CD14-positive monocyte (primary cell): ENCODE data around the gene SORBS1. TPM values are rescaled to one million over a fixed set of nuclear protein-coding genes. Genes with fewer than 3 reads are reported as not detected.

Experiments
- DNase-seq, 3 donors: peaks; one replicate each; pipeline ENCODE4 v3.0.0-alpha.2; 2011 to 2022
- H2AFZ ChIP-seq: 2 replicates; pipeline ENCODE4 v1.6.0; 2012; ENCODE audit warnings: mild to moderate bottlenecking, low read depth, low read length, inconsistent platforms; ENCODE audit not compliant: insufficient read depth, poor library complexity, severe bottlenecking
- H3K27ac ChIP-seq, 2 donors: 1 replicate in 1 of 2; 2 replicates in 1 of 2; pipeline ENCODE4 v1.5.1; 2012 to 2013; ENCODE audit warnings: low read length in 2 of 2, control low read depth in 1 of 2, inconsistent platforms in 1 of 2, low read depth in 1 of 2, mild to moderate bottlenecking in 1 of 2
- H3K27me3 ChIP-seq, 2 donors: one replicate each; pipeline versions ENCODE4 v1.6.0 to v1.6.1; 2011 to 2013; ENCODE audit warnings: low read length in 2 of 2; ENCODE audit not compliant: control insufficient read depth in 2 of 2, insufficient read depth in 2 of 2
- H3K36me3 ChIP-seq, 2 donors: replicated peaks in 1 of 2; 1 replicate in 1 of 2; 2 replicates in 1 of 2; pipeline versions ENCODE4 v1.5.1 to v1.6.1; 2012 to 2013; ENCODE audit warnings: low read length in 2 of 2, control low read depth in 1 of 2, inconsistent platforms in 1 of 2, mild to moderate bottlenecking in 1 of 2; ENCODE audit not compliant: insufficient read depth in 2 of 2, control insufficient read depth in 1 of 2
- H3K4me1 ChIP-seq, 2 donors: 1 replicate in 1 of 2; 2 replicates in 1 of 2; pipeline versions ENCODE4 v1.5.1 to v1.6.1; 2012 to 2013; ENCODE audit warnings: low read length in 2 of 2, control low read depth in 1 of 2, inconsistent platforms in 1 of 2, mild to moderate bottlenecking in 1 of 2, moderate library complexity in 1 of 2; ENCODE audit not compliant: insufficient read depth in 2 of 2, control insufficient read depth in 1 of 2
- H3K4me2 ChIP-seq: replicated peaks from 2 replicates; pipeline ENCODE3; 2012; ENCODE audit warnings: low read length, moderate library complexity, mild to moderate bottlenecking; ENCODE audit not compliant: poor library complexity, severe bottlenecking; ENCODE audit errors: extremely low read depth
- H3K4me3 ChIP-seq, 3 experiments: fragments of 200-600 bp in 1 of 3; sonication (generic) in 1 of 3; replicated peaks in 1 of 3; 1 replicate in 2 of 3; 2 replicates in 1 of 3; pipeline ENCODE4 v1.5.1; 2011 to 2013; ENCODE audit warnings: low read length in 3 of 3, mild to moderate bottlenecking in 3 of 3, control low read depth in 2 of 3, low read depth in 2 of 3, inconsistent platforms in 1 of 3, moderate library complexity in 1 of 3
- H3K79me2 ChIP-seq: 2 replicates; pipeline ENCODE4 v1.6.0; 2012; ENCODE audit warnings: mild to moderate bottlenecking, control low read depth, inconsistent platforms, low read length, moderate library complexity; ENCODE audit not compliant: insufficient read depth
- H3K9ac ChIP-seq: 2 replicates; pipeline ENCODE4 v1.6.0; 2017; ENCODE audit warnings: low read length, mild to moderate bottlenecking; ENCODE audit not compliant: insufficient read depth, poor library complexity, severe bottlenecking
- H3K9me3 ChIP-seq, 2 donors: replicated peaks in 1 of 2; 1 replicate in 1 of 2; 2 replicates in 1 of 2; pipeline versions ENCODE4 v1.5.1 to v1.6.1; 2012 to 2013; ENCODE audit warnings: low read length in 2 of 2, control low read depth in 1 of 2; ENCODE audit not compliant: control insufficient read depth in 1 of 2, insufficient read depth in 1 of 2
- H4K20me1 ChIP-seq: 2 replicates; pipeline ENCODE4 v1.6.0; 2012; ENCODE audit warnings: mild to moderate bottlenecking, low read length, control low read depth, moderate library complexity; ENCODE audit not compliant: insufficient read depth
- H3K27ac Mint-ChIP-seq, 7 donors: one replicate each; pipeline ENCODE4 v1.8.0; 2020; ENCODE audit warnings: mild to moderate bottlenecking in 7 of 7, mixed read lengths in 7 of 7, moderate library complexity in 6 of 7, inconsistent platforms in 2 of 7
- H3K27me3 Mint-ChIP-seq, 3 donors: one replicate each; pipeline ENCODE4 v1.8.0; 2021 to 2022; ENCODE audit warnings: low read depth in 3 of 3, mild to moderate bottlenecking in 3 of 3, mixed read lengths in 3 of 3, moderate library complexity in 3 of 3, inconsistent platforms in 1 of 3
- H3K36me3 Mint-ChIP-seq, 2 donors: one replicate each; pipeline ENCODE4 v1.8.0; 2020; ENCODE audit warnings: mixed read lengths in 2 of 2, inconsistent platforms in 1 of 2, mild to moderate bottlenecking in 1 of 2
- H3K4me1 Mint-ChIP-seq: one replicate; pipeline ENCODE4 v1.8.0; 2020; ENCODE audit warnings: mild to moderate bottlenecking, mixed read lengths
- H3K4me3 Mint-ChIP-seq, 2 donors: one replicate each; pipeline ENCODE4 v1.8.0; 2020; ENCODE audit warnings: mild to moderate bottlenecking in 2 of 2, mixed read lengths in 2 of 2, moderate library complexity in 1 of 2
- H3K9me3 Mint-ChIP-seq, 7 donors: one replicate each; pipeline ENCODE4 v1.8.0; 2020 to 2022; ENCODE audit warnings: mixed read lengths in 7 of 7, mild to moderate bottlenecking in 6 of 7, moderate library complexity in 6 of 7, inconsistent platforms in 2 of 7
- CTCF ChIP-seq: fragments of 200-600 bp; IDR thresholded peaks from one replicate; pipeline ENCODE4 v1.8.0; 2022; ENCODE audit warnings: antibody characterized with exemption, mild to moderate bottlenecking
- WGBS: methylation state at CpG from one replicate; pipeline ENCODE4 v1.1.5; 2013; ENCODE audit warnings: missing lambda C conversion rate; ENCODE audit not compliant: insufficient coverage; 5-methylcytosine and 5-hydroxymethylcytosine counted together
- intact Hi-C, 2 donors: fragments of 100-400 bp; cut with micrococcal nuclease; formaldehyde crosslinking; loops; one replicate each; pipeline versions ENCODE4 v1.15.0 to v1.15.1; 2023
- polyA plus RNA-seq, 3 donors: library from polyadenylated mRNA; depleted of rRNA in 1 of 3; unstranded in 2 of 3; stranded (reverse) in 1 of 3; fragments of 300-500 nt in 2 of 3; fragments of >200 nt in 1 of 3; fragmentation: Illumina TruSeq in 2 of 3; gene quantifications; 1 replicate in 2 of 3; 2 replicates in 1 of 3; pipeline ENCODE4 v1.2.3, GENCODE V29; 2012 to 2021

The SORBS1 gene
- polyA plus RNA-seq, 3 donors, result 0.08 to 0.15 TPM; not detected in 1

- Histone ChIP-seq H3K9me3 (no peaks in the 10 kb centered on the region), H4K20me1 (no peaks in the 10 kb centered on the region), H3K4me1 (no peaks in the 10 kb centered on the region), H3K9ac (no peak overlapping the region), H3K79me2 (no peaks in the 10 kb centered on the region), H3K36me3 (no peaks in the 10 kb centered on the region), H3K27me3 (no peaks in the 10 kb centered on the region), H3K4me2 (no peak overlapping the region), H3K4me3 (no peak overlapping the region), H2AFZ (no peak overlapping the region), H3K27ac (no peak overlapping the region)
- intact Hi-C loops, result no loop called here
- H3K4me3 Mint-ChIP-seq, result no peak overlapping the region
- no peak for TF ChIP-seq CTCF
- no peaks in the 10 kb centered on the region for H3K36me3 Mint-ChIP-seq
- DNase-seq, result no peak
- no peaks in the 10 kb centered on the region for H3K4me1 Mint-ChIP-seq
- H3K27ac Mint-ChIP-seq, result no peak overlapping the region
- WGBS, result 97% methylated on average over 8 of the region's 11 CpGs
- H3K27me3 Mint-ChIP-seq, result peaks cover 0 to 4% (median 0%) of the 10 kb centered on the region in 3 donors
- peaks cover 0 to 2% (median 0%) of the 10 kb centered on the region in 7 donors for H3K9me3 Mint-ChIP-seq
These were observed 48.1 kb downstream of the SORBS1 start for GRCh38 chr10:95513008-95513589.

GRCh38 chr10:95511314-95511713 lies 49.9 kb downstream of the SORBS1 start:
- H3K4me2 ChIP-seq, result no peak overlapping the region
- H3K9me3 ChIP-seq, result no peaks in the 10 kb centered on the region
- intact Hi-C loops, result no loop called here
- H3K36me3 Mint-ChIP-seq, result no peaks in the 10 kb centered on the region
- H3K79me2 ChIP-seq, result no peaks in the 10 kb centered on the region
- H3K9me3 Mint-ChIP-seq, result peaks cover 0 to 2% (median 0%) of the 10 kb centered on the region in 7 donors
- H3K36me3 ChIP-seq, result no peaks in the 10 kb centered on the region
- no peak overlapping the region for H3K27ac Mint-ChIP-seq
- peaks cover 0 to 4% (median 0%) of the 10 kb centered on the region in 3 donors for H3K27me3 Mint-ChIP-seq
- no peaks in the 10 kb centered on the region for H3K27me3 ChIP-seq
- H4K20me1 ChIP-seq, result no peaks in the 10 kb centered on the region
- H3K9ac ChIP-seq, result no peak overlapping the region
- H3K4me1 Mint-ChIP-seq, result no peaks in the 10 kb centered on the region
- H2AFZ ChIP-seq, result no peak overlapping the region
- no peak overlapping the region for H3K4me3 Mint-ChIP-seq
- WGBS, result 93% methylated on average over 6 of the region's 6 CpGs
- DNase-seq, result no peak
- no peak for TF ChIP-seq CTCF
- no peaks in the 10 kb centered on the region for H3K4me1 ChIP-seq
- no peak overlapping the region for H3K4me3 ChIP-seq
- no peak overlapping the region for H3K27ac ChIP-seq
